GM12878 (cell line): ENCODE measurements around the gene MEDAG. TPM values are rescaled to one million over a fixed set of nuclear protein-coding genes. Genes with fewer than 3 reads are reported as not detected.

Experiments
- ATAC-seq: fragments of 200-7000 bp; cut with Tn5 transposase; 3 replicates; pipeline ENCODE4 v1.9.1; 2020; ENCODE audit warnings: mild to moderate bottlenecking, moderate library complexity
- BruUV-seq: library from RNA; stranded (reverse); fragments of 400-500 nt; replicated peaks from 2 replicates; lab custom pipeline; 2021; lab: Mats Ljungman, UMichigan
- CTCF ChIA-PET: fragments of 300-600 bp; sonication (Branson Sonifier 250); formaldehyde crosslinking; extraction: SDS; loops from one replicate; lab custom pipeline; 2021; ENCODE audit warnings: inconsistent platforms; lab: Yijun Ruan, JAX
- POLR2A ChIA-PET: fragments of 350-600 bp; formaldehyde crosslinking; extraction: SDS; loops from one replicate; lab custom pipeline; 2021; ENCODE audit warnings: inconsistent platforms; lab: Charles Lee
- RAD21 ChIA-PET: fragments of 300-600 bp; sonication (Branson Sonifier 250); formaldehyde crosslinking; loops from one replicate; lab custom pipeline; 2023; ENCODE audit warnings: antibody characterized with exemption; ENCODE audit not compliant: unreplicated experiment; lab: Charles Lee
- SMC1A ChIA-PET: fragments of 300-600 bp; sonication (Branson Sonifier 250); formaldehyde crosslinking; loops from one replicate; lab custom pipeline; 2023; ENCODE audit not compliant: unreplicated experiment, uncharacterized antibody; lab: Charles Lee
- DNase-seq: peaks from one replicate; pipeline ENCODE4 v3.0.0-alpha.2; 2011; ENCODE audit warnings: low read depth, low spot score
- FAIRE-seq: peaks from 3 replicates; lab custom pipeline; 2011; peaks lifted over from hg19 to GRCh38; lab: Jason Lieb, UNC
- H2AFZ ChIP-seq: 2 replicates; pipeline ENCODE4 v1.6.0; 2011; ENCODE audit warnings: low read depth, low read length, control low read depth; ENCODE audit not compliant: control insufficient read depth
- H3K27ac ChIP-seq: 2 replicates; pipeline ENCODE4 v1.5.1; 2011; ENCODE audit warnings: control low read depth; ENCODE audit not compliant: control insufficient read depth, insufficient read depth
- H3K27me3 ChIP-seq, 2 experiments: replicated peaks in 1 of 2; 2 replicates each; pipeline versions ENCODE4 v1.6.0 to v1.6.1; 2011; ENCODE audit warnings: low read length in 1 of 2; ENCODE audit not compliant: control insufficient read depth in 2 of 2, insufficient read depth in 2 of 2
- H3K36me3 ChIP-seq, 2 experiments: 2 replicates each; pipeline ENCODE4 v1.5.1; 2011; ENCODE audit warnings: low read length in 1 of 2; ENCODE audit not compliant: control insufficient read depth in 2 of 2, insufficient read depth in 2 of 2
- H3K4me1 ChIP-seq: 2 replicates; pipeline ENCODE4 v1.6.1; 2011; ENCODE audit warnings: mild to moderate bottlenecking, low read length, moderate library complexity, mixed read lengths; ENCODE audit not compliant: control insufficient read depth, insufficient read depth
- H3K4me2 ChIP-seq: 2 replicates; pipeline ENCODE4 v1.6.0; 2011; ENCODE audit warnings: control low read depth; ENCODE audit not compliant: control insufficient read depth, insufficient read depth
- H3K4me3 ChIP-seq: fragments of 200-600 bp; sonication (generic); 2 replicates; pipeline ENCODE4 v1.5.1; 2016
- H3K79me2 ChIP-seq: 2 replicates; pipeline ENCODE4 v1.6.0; 2011; ENCODE audit warnings: low read length; ENCODE audit not compliant: control insufficient read depth, insufficient read depth
- H3K9ac ChIP-seq: 2 replicates; pipeline ENCODE4 v1.8.0; 2011; ENCODE audit warnings: low read length, control low read depth, mixed read lengths; ENCODE audit not compliant: control insufficient read depth, insufficient read depth
- H3K9me3 ChIP-seq: replicated peaks from 3 replicates; pipeline ENCODE4 v1.5.1; 2011; ENCODE audit warnings: mild to moderate bottlenecking, low read length; ENCODE audit not compliant: control insufficient read depth, insufficient read depth
- H4K20me1 ChIP-seq: 2 replicates; pipeline ENCODE4 v1.6.0; 2011; ENCODE audit not compliant: control insufficient read depth, insufficient read depth
- BCL11A ChIP-seq: IDR thresholded peaks from 2 replicates; pipeline ENCODE4 v1.6.1; 2011; ENCODE audit warnings: low read depth, low read length
- CBX5 ChIP-seq: sonication (generic); IDR thresholded peaks from 2 replicates; pipeline ENCODE4 v1.6.1; 2016; ENCODE audit warnings: low read depth, moderate library complexity, mild to moderate bottlenecking, inconsistent platforms
- CREB1 ChIP-seq: IDR thresholded peaks from 2 replicates; pipeline ENCODE4 v1.6.1; 2012; ENCODE audit warnings: low read depth, mild to moderate bottlenecking, inconsistent platforms
- HDAC2 ChIP-seq: fragments of 200-600 bp; sonication (generic); IDR thresholded peaks from 2 replicates; pipeline ENCODE4 v1.6.1; 2017
- HDAC6 ChIP-seq: fragments of 200-600 bp; sonication (generic); IDR thresholded peaks from one replicate; pipeline ENCODE4 v1.8.0; 2017; ENCODE audit warnings: antibody characterized with exemption; ENCODE audit not compliant: unreplicated experiment
- JUNB ChIP-seq: IDR thresholded peaks from 2 replicates; pipeline ENCODE4 v1.6.1; 2016; ENCODE audit warnings: antibody characterized with exemption, mild to moderate bottlenecking
- KAT2A ChIP-seq: conservative IDR thresholded peaks from 2 replicates; pipeline ENCODE4 v1.6.1; 2011; ENCODE audit warnings: low read depth, low read length; ENCODE audit not compliant: control insufficient read depth
- KLF5 ChIP-seq: fragments of 450-650 bp; IDR thresholded peaks from 2 replicates; pipeline ENCODE4 v1.6.1; 2014; ENCODE audit warnings: mild to moderate bottlenecking; ENCODE audit not compliant: partially characterized antibody
- MTA2 ChIP-seq: fragments of 450-650 bp; IDR thresholded peaks from 2 replicates; pipeline ENCODE4 v1.6.1; 2016; ENCODE audit warnings: low read depth, mild to moderate bottlenecking, moderate library complexity
- PML ChIP-seq: IDR thresholded peaks from 2 replicates; pipeline ENCODE4 v1.6.1; 2012; ENCODE audit warnings: low read length, inconsistent platforms
- POU2F2 ChIP-seq: IDR thresholded peaks from 3 replicates; pipeline ENCODE4 v1.6.1; 2011; ENCODE audit warnings: low read depth, mild to moderate bottlenecking, low read length, borderline replicate concordance
- RCOR1 ChIP-seq: conservative IDR thresholded peaks from 2 replicates; pipeline ENCODE4 v1.6.1; 2012; ENCODE audit warnings: low read depth, low read length, improper control_type of control experiment
- SRF ChIP-seq, 2 experiments: IDR thresholded peaks; 2 replicates each; pipeline ENCODE4 v1.6.1; 2011; ENCODE audit warnings: low read depth in 2 of 2, low read length in 2 of 2, mild to moderate bottlenecking in 1 of 2, moderate library complexity in 1 of 2
- USF2 ChIP-seq: IDR thresholded peaks from 2 replicates; pipeline ENCODE4 v1.6.1; 2011; ENCODE audit warnings: low read depth, low read length, improper control_type of control experiment, borderline replicate concordance
- ZBTB40 ChIP-seq: fragments of 450-650 bp; IDR thresholded peaks from 2 replicates; pipeline ENCODE4 v1.6.1; 2016; ENCODE audit warnings: mild to moderate bottlenecking, moderate library complexity, borderline replicate concordance
- WGBS: methylation state at CpG from one replicate; pipeline ENCODE4 v1.1.6; 2016; ENCODE audit warnings: low lambda C conversion rate; ENCODE audit not compliant: insufficient replicate concordance, insufficient coverage; ENCODE audit errors: missing lambda C conversion rate; 5-methylcytosine and 5-hydroxymethylcytosine counted together
- in situ Hi-C: fragments of 300-500 bp; cut with MboI; formaldehyde crosslinking; loops from 9 replicates; pipeline ENCODE4 v1.14.3; 2018; ENCODE audit warnings: mixed read lengths
- intact Hi-C: fragments of 100-400 bp; cut with micrococcal nuclease; formaldehyde crosslinking; loops from one replicate; pipeline ENCODE4 v1.14.2; 2022; ENCODE audit not compliant: unreplicated experiment
- polyA plus RNA-seq, 11 experiments: library from polyadenylated mRNA; depleted of rRNA in 4 of 11; unstranded in 6 of 11; stranded (reverse) in 5 of 11; fragments of >200 nt; fragmentation: Nextera tagmentation in 4 of 11; fragmentation: Illumina TruSeq in 1 of 11; extraction: Ambion mirVana in 4 of 11; extraction: Trizol in 1 of 11; gene quantifications; 1 replicate in 1 of 11; 2 replicates in 10 of 11; pipeline versions ENCODE4 v1.2.1 to v1.2.3, GENCODE V29; 2011 to 2016; ENCODE audit warnings: inconsistent platforms in 2 of 11, missing spikeins in 2 of 11, low read depth in 1 of 11
- total RNA-seq, 4 experiments: library from RNA; depleted of rRNA in 3 of 4; stranded (reverse); fragments of >200 nt in 3 of 4; fragmentation: Illumina TruSeq in 1 of 4; extraction: Trizol in 1 of 4; gene quantifications; 2 replicates each; pipeline versions ENCODE4 v1.2.1 to v1.2.3, GENCODE V29; 2013 to 2021
- TF ChIP-seq, protein P1 (sequence below): IDR thresholded peaks from 2 replicates; pipeline ENCODE4 v1.6.1; 2012; ENCODE audit warnings: low read depth, low read length, improper control_type of control experiment
- TF ChIP-seq, protein P2 (sequence below): fragments of 450-650 bp; formaldehyde crosslinking; IDR thresholded peaks from 2 replicates; pipeline ENCODE4 v1.4.0; 2022; ENCODE audit warnings: mild to moderate bottlenecking, moderate library complexity

MEDAG gene
- total and polyA plus RNA-seq, 10 of the 15 experiments (the other 5 are each of a cell fraction or from before 2014, with no cell fraction given): 0.03 TPM; not detected in 9

- Histone ChIP-seq H3K79me2 (no peaks in the 10 kb centered on the region), H3K36me3 (no peaks in the 10 kb centered on the region), H3K27me3 (peaks cover 2 to 3% of the 10 kb centered on the region in 2 experiments; a peak in 1 of 4 replicates), H3K9me3 (no peaks in the 10 kb centered on the region; the same call in 2 of the 3 replicates), H4K20me1 (no peaks in the 10 kb centered on the region), H3K4me1 (no peaks in the 10 kb centered on the region), H3K9ac (no peak overlapping the region), H3K4me2 (no peak overlapping the region), H3K4me3 (no peak overlapping the region), H2AFZ (no peak overlapping the region), H3K27ac (no peak overlapping the region)
- intact Hi-C loops (no loop called here), in situ Hi-C loops (no loop called here)
- DNase-seq (no peak), ATAC-seq (no peak), FAIRE-seq (no peak)
- POLR2A ChIA-PET: no interaction called here
- WGBS: 13% methylated on average over 4 of the region's 4 CpGs
- TF ChIP-seq RCOR1 (no peak), HDAC2 (no peak), USF2 (no peak), HDAC6 (no peak), ZBTB40 (no peak), POU2F2 (no peak), CREB1 (no peak), SRF (IDR thresholded peaks at IDR 0.05; ENCODE audit: low read depth in 2 of 2, low read length in 2 of 2) (no peak), KAT2A (no peak), JUNB (no peak), KLF5 (no peak), CBX5 (no peak), MTA2 (no peak), PML (no peak), BCL11A (no peak)
- TF ChIP-seq, protein P1, sequence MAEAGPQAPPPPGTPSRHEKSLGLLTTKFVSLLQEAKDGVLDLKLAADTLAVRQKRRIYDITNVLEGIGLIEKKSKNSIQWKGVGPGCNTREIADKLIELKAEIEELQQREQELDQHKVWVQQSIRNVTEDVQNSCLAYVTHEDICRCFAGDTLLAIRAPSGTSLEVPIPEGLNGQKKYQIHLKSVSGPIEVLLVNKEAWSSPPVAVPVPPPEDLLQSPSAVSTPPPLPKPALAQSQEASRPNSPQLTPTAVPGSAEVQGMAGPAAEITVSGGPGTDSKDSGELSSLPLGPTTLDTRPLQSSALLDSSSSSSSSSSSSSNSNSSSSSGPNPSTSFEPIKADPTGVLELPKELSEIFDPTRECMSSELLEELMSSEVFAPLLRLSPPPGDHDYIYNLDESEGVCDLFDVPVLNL: no peak
- TF ChIP-seq, protein P2, sequence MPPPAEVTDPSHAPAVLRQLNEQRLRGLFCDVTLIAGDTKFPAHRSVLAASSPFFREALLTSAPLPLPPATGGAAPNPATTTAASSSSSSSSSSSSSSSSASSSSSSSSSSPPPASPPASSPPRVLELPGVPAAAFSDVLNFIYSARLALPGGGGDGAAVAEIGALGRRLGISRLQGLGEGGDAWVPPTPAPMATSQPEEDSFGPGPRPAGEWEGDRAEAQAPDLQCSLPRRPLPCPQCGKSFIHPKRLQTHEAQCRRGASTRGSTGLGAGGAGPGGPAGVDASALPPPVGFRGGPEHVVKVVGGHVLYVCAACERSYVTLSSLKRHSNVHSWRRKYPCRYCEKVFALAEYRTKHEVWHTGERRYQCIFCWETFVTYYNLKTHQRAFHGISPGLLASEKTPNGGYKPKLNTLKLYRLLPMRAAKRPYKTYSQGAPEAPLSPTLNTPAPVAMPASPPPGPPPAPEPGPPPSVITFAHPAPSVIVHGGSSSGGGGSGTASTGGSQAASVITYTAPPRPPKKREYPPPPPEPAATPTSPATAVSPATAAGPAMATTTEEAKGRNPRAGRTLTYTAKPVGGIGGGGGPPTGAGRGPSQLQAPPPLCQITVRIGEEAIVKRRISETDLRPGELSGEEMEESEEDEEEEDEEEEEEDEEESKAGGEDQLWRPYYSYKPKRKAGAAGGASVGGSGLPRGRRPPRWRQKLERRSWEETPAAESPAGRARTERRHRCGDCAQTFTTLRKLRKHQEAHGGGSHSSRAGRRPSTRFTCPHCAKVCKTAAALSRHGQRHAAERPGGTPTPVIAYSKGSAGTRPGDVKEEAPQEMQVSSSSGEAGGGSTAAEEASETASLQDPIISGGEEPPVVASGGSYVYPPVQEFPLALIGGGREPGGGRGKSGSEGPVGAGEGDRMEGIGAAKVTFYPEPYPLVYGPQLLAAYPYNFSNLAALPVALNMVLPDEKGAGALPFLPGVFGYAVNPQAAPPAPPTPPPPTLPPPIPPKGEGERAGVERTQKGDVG (CRISPR knock-in tag): no peak
- RAD21 ChIA-PET: no interaction called here
- CTCF ChIA-PET: no interaction called here
- BruUV-seq: no TSS peak
- SMC1A ChIA-PET: no interaction called here
Observed at GRCh38 chr13:30936971-30937370, 30.9 kb downstream of the MEDAG start.
